Stimulated activated CD4-positive, alpha-beta T cell treated with anti-CD3 and anti-CD28 coated beads, Interleukin-4, amount 100 ng/mL, for 48 hours (primary cell): ENCODE measurements around the gene VEZF1.

ENCODE experiments used
- DNase-seq, 2 donors: peaks; one replicate each; pipeline ENCODE4 v3.0.0-alpha.2; 2020; ENCODE audit warnings: low read depth in 2 of 2

Gene VEZF1

DNA sequence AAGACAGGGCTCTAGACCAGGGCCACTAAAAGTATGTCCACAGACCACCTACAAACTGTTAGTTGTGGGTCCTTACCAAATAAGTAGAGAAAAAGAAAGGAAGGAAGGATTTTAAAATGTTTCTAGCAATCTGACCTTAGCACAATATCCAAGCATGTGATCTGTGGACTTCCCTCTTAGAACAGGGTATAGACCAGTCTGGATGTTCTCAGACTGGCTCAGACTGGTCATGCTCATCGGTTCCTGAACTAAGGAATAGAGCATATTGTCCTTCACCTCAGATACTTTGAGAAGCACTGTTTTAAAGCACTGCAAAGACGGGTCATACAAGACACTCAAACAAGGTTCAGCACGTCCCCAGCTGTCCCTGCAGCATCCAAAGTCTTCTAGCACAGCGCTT, 58.7 kb downstream of the VEZF1 start:
- DNase-seq, result no peak

GRCh38 chr17:57928928-57929327, 59.1 kb downstream of the VEZF1 start:
- DNase-seq, result no peak

- no peak for DNase-seq
These were observed 60.9 kb downstream of the VEZF1 start for GRCh38 chr17:57927048-57927723.

- DNase-seq, result no peak
These were observed 61.4 kb downstream of the VEZF1 start for GRCh38 chr17:57926723-57927047.

GRCh38 chr17:57925361-57925990, 62.6 kb downstream of the VEZF1 start:
- DNase-seq, result no peak

- no peak for DNase-seq
These were observed 63.4 kb downstream of the VEZF1 start for GRCh38 chr17:57924677-57925076.
